ENCODE data around the gene ADARB1.

GRCh38 chr21:45127937-45128336 is 53.6 kb downstream of the ADARB1 start:
- no peak for TF ChIP-seq CTCF (IDR thresholded peaks at IDR 0.05)
- TF ChIP-seq EZH2 (IDR thresholded peaks at IDR 0.05; ENCODE audit: borderline replicate concordance, insufficient read depth, low read depth, low read length, poor library complexity, severe bottlenecking): no peak

All from B cell (primary cell).